GM12878 (cell line): ENCODE data around the gene LEP.

Experiments used
- BACH1 ChIP-seq: fragments of 450-650 bp; IDR thresholded peaks from 2 replicates; pipeline ENCODE4 v1.6.1; 2017; ENCODE audit warnings: mild to moderate bottlenecking, borderline replicate concordance
- BRCA1 ChIP-seq: IDR thresholded peaks from 2 replicates; pipeline ENCODE4 v1.6.1; 2011; ENCODE audit warnings: low read depth, low read length, improper control_type of control experiment
- CHD2 ChIP-seq: IDR thresholded peaks from 2 replicates; pipeline ENCODE4 v1.6.1; 2011; ENCODE audit warnings: low read depth, low read length, improper control_type of control experiment, borderline replicate concordance
- CTCF ChIP-seq, 3 experiments: IDR thresholded peaks in 2 of 3; conservative IDR thresholded peaks in 1 of 3; 2 replicates each; pipeline ENCODE4 v1.5.1; 2011; ENCODE audit warnings: low read depth in 3 of 3, low read length in 3 of 3, mild to moderate bottlenecking in 3 of 3, control low read depth in 2 of 3, moderate library complexity in 2 of 3, inconsistent platforms in 1 of 3, mixed read lengths in 1 of 3; ENCODE audit not compliant: control insufficient read depth in 2 of 3, insufficient read depth in 1 of 3; ENCODE audit errors: extremely low read depth in 1 of 3
- EP300 ChIP-seq, 2 experiments: fragments of 150-350 bp in 1 of 2; IDR thresholded peaks; 2 replicates each; pipeline ENCODE4 v1.6.1; 2011 to 2012; ENCODE audit warnings: low read depth in 2 of 2, low read length in 2 of 2, borderline replicate concordance in 1 of 2, improper control_type of control experiment in 1 of 2, inconsistent platforms in 1 of 2; ENCODE audit not compliant: control insufficient read depth in 1 of 2
- HCFC1 ChIP-seq: fragments of 150-350 bp; IDR thresholded peaks from 2 replicates; pipeline ENCODE4 v1.6.1; 2014; ENCODE audit warnings: low read length
- HSF1 ChIP-seq: fragments of 150-350 bp; IDR thresholded peaks from 2 replicates; pipeline ENCODE4 v1.6.1; 2014; ENCODE audit warnings: mild to moderate bottlenecking, low read depth, low read length
- MAX ChIP-seq: IDR thresholded peaks from 2 replicates; pipeline ENCODE4 v1.6.1; 2012; ENCODE audit warnings: low read depth, low read length, improper control_type of control experiment
- POLR2A ChIP-seq: IDR thresholded peaks from 2 replicates; pipeline ENCODE4 v1.6.1; 2011; ENCODE audit warnings: low read depth, mild to moderate bottlenecking, low read length
- POLR2AphosphoS5 ChIP-seq: IDR thresholded peaks from 2 replicates; pipeline ENCODE4 v1.6.1; 2011; ENCODE audit warnings: mild to moderate bottlenecking, low read length, inconsistent platforms
- RAD21 ChIP-seq: IDR thresholded peaks from 2 replicates; pipeline ENCODE4 v1.6.1; 2011; ENCODE audit warnings: mild to moderate bottlenecking, low read depth, low read length, moderate library complexity; ENCODE audit not compliant: insufficient read depth
- SIN3A ChIP-seq: IDR thresholded peaks from 2 replicates; pipeline ENCODE4 v1.6.1; 2012; ENCODE audit warnings: low read depth, low read length, improper control_type of control experiment
- STAT1 ChIP-seq: fragments of 450-650 bp; conservative IDR thresholded peaks from 2 replicates; pipeline ENCODE4 v1.6.1; 2014; ENCODE audit warnings: antibody characterized with exemption, mild to moderate bottlenecking

GRCh38 chr7:128262273-128263028 lies 21.4 kb downstream of the LEP start:
- TF ChIP-seq CTCF (IDR thresholded peaks at IDR 0.05 in 2 of 3, conservative IDR thresholded peaks at IDR 0.05 in 1 of 3; ENCODE audit: control insufficient read depth in 2 of 3, extremely low read depth in 1 of 3, insufficient read depth in 1 of 3, low read depth in 3 of 3, low read length in 3 of 3) (no peak), BRCA1 (no peak), BACH1 (no peak), MAX (no peak), STAT1 (no peak), RAD21 (no peak), EP300 (IDR thresholded peaks at IDR 0.05; ENCODE audit: borderline replicate concordance in 1 of 2, control insufficient read depth in 1 of 2, low read depth in 2 of 2, low read length in 2 of 2) (no peak), POLR2A (no peak), SIN3A (no peak), CHD2 (no peak), HCFC1 (no peak), POLR2AphosphoS5 (no peak), HSF1 (no peak)
